ENCODE data around the gene GPSM3.

Gene GPSM3

GRCh38 chr6:32170294-32170693 is 22.1 kb downstream of the GPSM3 start:
- no peak for DNase-seq

GRCh38 chr6:32168807-32169591 is 23.4 kb downstream of the GPSM3 start:
- DNase-seq = no peak

- DNase-seq = no peak
Observed at GRCh38 chr6:32168350-32168749, 24.1 kb downstream of the GPSM3 start.

- DNase-seq = no peak
Observed at GRCh38 chr6:32167761-32168262, 24.6 kb downstream of the GPSM3 start.

DNA sequence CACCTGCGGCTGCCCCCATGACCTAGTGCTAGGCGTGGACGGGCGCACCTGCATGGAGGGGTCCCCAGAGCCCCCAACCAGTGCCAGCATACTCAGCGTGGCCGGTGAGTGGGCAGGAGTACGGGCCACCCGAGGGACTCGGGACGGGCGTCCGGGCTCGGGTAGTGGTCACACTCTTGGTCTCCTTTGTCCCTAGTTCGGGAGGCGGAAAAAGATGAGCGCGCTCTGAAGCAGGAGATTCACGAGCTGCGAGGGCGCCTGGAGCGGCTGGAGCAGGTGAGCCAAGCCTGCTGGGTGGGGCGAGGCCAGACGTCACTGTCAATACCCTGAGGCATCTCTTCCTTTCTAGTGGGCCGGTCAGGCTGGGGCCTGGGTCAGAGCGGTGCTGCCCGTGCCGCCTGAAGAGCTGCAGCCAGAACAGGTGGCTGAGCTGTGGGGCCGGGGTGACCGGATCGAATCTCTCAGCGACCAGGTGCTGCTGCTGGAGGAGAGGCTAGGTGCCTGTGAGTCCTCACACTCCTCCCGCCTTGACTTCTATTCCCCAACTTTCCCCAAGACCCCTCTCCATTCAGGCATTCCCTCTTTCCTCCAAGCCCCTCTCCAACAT is 25.2 kb downstream of the GPSM3 start:
- no peak for DNase-seq

DNA sequence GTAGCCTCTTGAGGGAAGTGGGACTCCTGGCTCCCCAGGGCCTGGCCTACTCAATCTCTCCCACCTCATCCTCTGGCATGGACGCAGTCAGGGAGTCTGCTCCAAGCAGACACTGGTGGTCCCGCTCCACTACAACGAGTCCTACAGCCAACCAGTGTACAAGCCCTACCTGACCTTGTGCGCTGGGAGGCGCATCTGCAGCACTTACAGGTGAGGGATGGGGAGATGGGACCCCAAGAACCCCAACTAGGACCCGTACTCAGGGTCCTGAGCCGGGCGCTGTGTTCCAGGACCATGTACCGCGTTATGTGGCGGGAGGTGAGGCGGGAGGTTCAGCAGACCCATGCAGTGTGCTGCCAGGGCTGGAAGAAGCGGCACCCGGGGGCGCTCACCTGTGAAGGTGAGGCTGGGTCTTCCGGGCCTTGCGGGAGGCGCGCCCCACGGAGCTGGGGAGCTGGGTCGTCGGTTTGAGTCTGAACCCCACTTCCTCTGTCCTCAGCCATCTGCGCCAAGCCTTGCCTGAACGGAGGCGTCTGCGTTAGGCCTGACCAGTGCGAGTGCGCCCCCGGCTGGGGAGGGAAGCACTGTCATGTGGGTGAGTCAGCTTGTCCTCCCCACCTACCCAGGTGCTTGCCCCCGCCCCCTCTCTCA is 25.9 kb downstream of the GPSM3 start:
- DNase-seq = no peak

DNA sequence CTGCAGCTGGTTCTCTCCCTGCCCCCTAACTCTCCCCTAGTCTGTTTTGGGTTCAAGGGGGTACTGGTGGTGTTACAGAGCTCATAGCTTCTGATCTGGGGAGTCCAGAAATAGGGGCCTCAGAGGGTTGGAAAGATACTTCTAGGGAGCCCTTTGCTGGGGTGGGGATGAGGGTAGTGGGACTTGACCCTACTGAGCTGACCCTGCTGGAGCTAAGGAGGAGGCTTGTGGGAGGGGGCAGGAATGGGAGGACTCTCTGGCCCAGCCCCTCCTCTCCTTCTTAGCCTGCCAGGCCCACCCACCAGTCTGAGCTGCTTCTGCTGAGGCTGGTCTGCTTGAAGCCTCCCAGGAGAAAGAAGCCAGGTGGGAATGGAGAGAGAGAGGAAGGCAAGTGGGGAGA is 28.1 kb downstream of the GPSM3 start, which contains the start of gene EGFL8:
TSS of gene EGFL8 (plus strand) at position 301 of the 400 bp plus-strand sequence. CDS start 1,571 bp downstream, outside the sequence.
- no peak for DNase-seq

GRCh38 chr6:32163559-32164258 is 28.7 kb downstream of the GPSM3 start:
- DNase-seq = no peak

DNA sequence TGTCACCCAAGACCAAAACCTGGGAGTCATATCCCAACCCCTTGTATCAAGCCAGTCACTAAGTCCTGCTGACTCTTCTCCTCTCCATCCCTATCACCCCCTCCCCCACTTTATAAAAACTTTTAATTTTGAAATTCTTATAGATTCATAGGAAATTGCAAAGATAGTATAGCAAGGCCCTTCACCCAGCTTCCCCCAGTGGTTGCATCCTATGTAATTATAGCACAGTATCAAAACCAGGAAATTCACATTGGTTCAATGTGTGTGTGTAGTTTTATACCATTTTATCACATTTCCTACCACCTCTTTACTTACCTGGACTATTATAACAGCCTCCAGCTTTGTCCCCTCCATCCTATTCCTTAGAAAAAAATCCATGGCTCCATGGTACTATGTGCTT is 34.4 kb downstream of the GPSM3 start:
- no peak for DNase-seq

GRCh38 chr6:32156891-32157290 is 35.6 kb downstream of the GPSM3 start:
- DNase-seq = no peak

GRCh38 chr6:32154514-32155161 is 37.8 kb downstream of the GPSM3 start:
- peak; percentile 52 to 54 for DNase-seq

DNA sequence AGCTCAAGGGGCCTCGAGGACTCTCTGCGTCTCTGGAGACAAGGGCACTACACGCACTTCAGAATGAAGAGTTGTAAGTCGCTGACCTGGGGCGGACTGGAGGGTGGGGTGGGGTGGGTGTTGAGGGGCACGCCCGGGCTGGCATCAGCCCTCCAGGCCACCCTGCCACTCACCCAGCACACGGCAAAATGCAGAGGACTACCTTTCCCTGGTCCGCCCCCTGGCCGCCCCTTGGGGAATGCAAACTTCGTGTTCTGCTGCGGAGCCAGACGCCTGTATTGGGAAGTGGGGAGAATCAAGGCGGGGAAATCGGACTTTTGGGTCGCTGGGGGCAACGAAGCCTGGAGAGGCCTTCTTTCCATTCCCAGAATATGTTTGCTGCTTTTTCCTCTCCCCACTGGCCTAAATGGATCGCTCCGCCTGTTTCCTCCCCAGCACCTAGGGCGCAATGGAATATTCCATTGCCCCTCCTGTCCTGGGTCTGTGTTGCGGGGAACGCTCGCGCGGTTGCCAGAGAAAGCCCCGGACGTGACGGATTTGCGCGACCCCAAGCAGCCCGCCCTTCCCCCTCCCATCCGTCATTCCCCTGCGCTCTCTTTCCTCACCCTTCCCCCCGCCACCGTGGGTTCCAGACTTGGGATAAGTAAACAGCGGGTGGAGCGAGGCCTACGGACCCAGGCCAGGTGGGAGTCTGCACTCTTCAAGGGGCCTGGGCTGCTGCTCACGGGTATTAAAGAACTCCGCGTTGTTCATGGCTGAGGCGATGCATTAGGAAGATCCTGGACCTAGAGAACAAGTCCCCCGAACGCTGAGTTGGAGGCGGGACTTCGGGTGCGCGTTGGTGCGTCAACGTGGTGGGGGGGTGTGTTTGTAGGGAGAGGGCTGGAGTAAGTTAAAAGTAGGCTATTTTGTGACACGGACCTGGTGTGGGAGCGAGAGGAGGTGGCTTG is 38.6 kb downstream of the GPSM3 start, which contains the start of gene PPT2:
TSS of gene PPT2 (plus strand) at position 578 of the 950 bp plus-strand sequence. CDS start 454 bp downstream, outside the sequence.
- peak; percentile 87 to 93 for DNase-seq

DNA sequence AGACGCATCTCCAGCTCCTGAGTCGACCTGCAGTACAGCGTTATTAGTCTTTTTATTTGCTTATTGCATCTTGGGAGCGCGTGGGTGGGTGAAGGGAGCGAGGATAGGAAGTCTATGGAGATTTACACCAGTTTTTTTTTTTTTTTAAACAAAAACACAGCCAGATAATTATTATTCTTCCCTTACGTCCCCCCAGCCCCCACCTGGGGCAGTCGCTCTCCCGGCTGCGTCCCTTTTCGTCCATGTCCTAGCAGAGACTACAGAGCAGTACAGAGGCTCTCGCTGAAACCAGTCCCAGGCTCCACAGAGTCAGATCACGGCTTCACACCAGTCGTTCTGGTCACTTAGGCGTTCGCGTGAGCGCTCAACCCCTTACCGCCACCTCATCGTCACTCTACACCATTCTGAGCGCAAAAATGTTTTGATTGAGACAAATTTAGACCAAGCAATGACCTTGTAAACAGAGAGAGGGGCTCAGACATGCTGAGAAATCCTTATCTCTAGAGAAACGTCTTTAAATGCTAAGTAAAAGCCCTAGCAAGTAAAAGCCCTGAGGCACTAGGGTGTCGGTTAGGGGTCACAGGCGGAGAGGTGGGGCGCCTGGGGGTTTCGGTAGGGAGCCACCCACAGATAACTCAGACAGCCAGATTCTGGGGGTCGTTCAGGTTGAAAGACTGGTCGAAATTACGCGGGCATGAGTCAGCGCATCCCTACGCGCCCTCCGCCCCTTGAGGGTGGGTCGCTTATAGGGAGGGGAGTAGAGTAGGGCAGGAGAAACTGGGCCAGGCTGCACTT is 39.5 kb downstream of the GPSM3 start:
- DNase-seq = no peak

- DNase-seq = no peak
Observed at GRCh38 chr6:32151863-32152768, 40.3 kb downstream of the GPSM3 start, which contains the start of gene PRRT1. Gene PRRT1, minus strand, starts transcription at chr6:32151939. Its CDS starts 112 bp downstream, at chr6:32151827.

- no peak for DNase-seq
Observed at GRCh38 chr6:32151181-32151862, 41.1 kb downstream of the GPSM3 start.

GRCh38 chr6:32149932-32150870 is 42.2 kb downstream of the GPSM3 start:
- DNase-seq = no peak

DNA sequence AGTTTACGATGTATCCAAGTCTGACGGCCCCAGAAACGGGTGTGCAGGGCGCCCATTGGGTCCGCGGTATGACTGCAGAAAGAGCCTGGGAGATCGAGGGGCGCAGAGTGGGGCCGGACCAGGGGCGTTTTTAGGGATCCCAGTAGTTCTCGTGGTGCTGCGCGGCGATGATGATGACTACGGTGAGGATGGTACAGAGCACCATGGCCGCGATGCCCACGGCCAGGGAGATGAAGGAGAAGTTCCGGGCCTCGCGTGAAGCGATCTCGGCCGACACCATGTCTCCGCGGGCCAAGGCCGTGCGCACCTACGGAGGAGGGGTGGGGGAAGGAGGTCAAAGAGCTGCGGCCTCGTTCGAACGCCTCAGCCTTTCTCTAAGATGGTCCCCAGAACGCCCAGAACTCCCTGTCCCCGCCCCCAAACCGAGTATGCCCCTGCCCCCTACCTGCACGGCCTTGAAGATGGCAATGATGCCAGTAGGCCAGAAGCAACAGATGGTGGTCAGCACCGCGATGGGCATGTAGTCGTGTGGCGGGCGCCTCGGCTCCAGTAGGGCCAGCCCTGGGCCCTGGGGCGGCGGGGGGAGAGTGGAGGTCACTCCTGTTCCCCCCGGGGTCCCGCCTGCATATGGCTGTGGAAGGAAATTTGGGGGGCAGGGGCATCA is 43.2 kb downstream of the GPSM3 start:
- DNase-seq = no peak
